Activated T-cell treated with anti-CD3 and anti-CD28 coated beads, Interleukin-2, amount 50 U/mL, for 24 hours (primary cell): ENCODE results near the gene THOC7.

Experiments
- DNase-seq: peaks from one replicate; pipeline ENCODE4 v3.0.0-alpha.2; 2020
- H3K27ac Mint-ChIP-seq: 2 replicates; pipeline ENCODE4 v1.8.0; 2020; ENCODE audit warnings: mild to moderate bottlenecking, mixed read lengths
- H3K27me3 Mint-ChIP-seq: 2 replicates; pipeline ENCODE4 v1.8.0; 2020; ENCODE audit warnings: mixed read lengths
- H3K36me3 Mint-ChIP-seq: 2 replicates; pipeline ENCODE4 v1.8.0; 2020; ENCODE audit warnings: low read depth, mixed read lengths
- H3K4me1 Mint-ChIP-seq: 2 replicates; pipeline ENCODE4 v1.8.0; 2020; ENCODE audit warnings: low read depth, mixed read lengths
- H3K4me3 Mint-ChIP-seq: 2 replicates; pipeline ENCODE4 v1.8.0; 2020; ENCODE audit warnings: mild to moderate bottlenecking, moderate library complexity, mixed read lengths
- H3K9me3 Mint-ChIP-seq: 2 replicates; pipeline ENCODE4 v1.8.0; 2020; ENCODE audit warnings: mixed read lengths

THOC7 gene

DNA sequence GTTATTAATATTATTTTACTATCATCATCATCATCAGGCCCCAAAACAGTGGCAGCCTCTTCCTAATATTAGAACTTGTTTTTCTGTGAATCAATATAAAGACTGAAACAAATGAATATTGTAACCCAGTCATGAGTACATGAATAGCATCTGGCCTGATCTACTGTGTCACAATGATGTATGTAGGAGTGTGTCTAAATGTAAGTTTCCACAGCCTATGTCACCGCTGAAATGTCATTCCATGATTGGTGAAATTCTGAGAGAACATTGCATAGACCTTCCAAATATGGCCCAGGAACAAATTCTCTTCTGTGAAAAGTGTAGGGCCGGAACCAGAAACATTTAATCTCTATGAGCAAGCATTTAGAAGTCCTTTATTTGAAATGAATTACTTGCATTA, 65.1 kb downstream of the THOC7 start:
- Mint-ChIP-seq H3K27ac (no peak overlapping the region), H3K4me1 (no peaks in the 10 kb centered on the region), H3K4me3 (no peak overlapping the region), H3K9me3 (no peaks in the 10 kb centered on the region), H3K36me3 (no peaks in the 10 kb centered on the region), H3K27me3 (no peaks in the 10 kb centered on the region)
- no peak for DNase-seq

DNA sequence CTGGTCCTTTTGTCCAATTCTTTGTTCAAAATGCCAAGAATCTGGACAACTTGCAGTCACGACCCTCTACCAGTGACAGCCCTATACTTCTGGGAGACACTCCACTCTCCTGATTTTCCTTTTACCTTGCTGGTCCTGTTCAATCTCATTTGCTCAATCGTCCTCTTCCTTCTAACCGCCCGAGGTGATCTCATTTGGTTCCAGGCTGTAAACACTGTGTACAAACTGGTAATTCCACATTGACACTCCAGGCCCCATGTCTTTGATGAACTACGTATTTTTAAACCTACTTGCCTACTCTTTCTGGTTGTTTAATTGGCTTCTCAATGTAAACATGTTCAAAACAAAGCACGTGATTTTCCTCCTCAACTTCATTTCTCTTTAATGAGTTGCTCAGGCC, 68.2 kb downstream of the THOC7 start:
- no peak overlapping the region for H3K4me3 Mint-ChIP-seq
- no peaks in the 10 kb centered on the region for H3K36me3 Mint-ChIP-seq
- DNase-seq, result no peak
- H3K27me3 Mint-ChIP-seq, result no peaks in the 10 kb centered on the region
- no peaks in the 10 kb centered on the region for H3K4me1 Mint-ChIP-seq
- no peaks in the 10 kb centered on the region for H3K9me3 Mint-ChIP-seq
- no peak overlapping the region for H3K27ac Mint-ChIP-seq

DNA sequence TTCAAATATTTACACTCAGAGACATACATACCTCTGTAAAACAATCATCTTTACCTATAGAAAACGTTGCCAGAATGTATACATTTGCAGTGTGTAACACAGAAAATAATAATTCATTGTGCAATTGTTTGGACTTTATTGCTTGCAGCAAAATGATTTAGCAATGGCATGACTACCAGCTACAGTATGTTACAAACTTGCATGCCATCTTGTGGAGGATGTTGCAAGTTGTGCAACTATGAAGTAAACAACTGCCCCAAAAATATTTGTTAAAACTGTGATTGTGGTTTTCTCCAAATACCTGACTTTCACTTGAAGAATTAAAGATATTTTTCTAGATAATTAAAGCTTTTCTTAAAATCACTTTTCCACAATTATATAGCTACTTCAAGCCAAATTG, 71.6 kb downstream of the THOC7 start:
- Mint-ChIP-seq H3K9me3 (no peaks in the 10 kb centered on the region), H3K4me1 (no peaks in the 10 kb centered on the region), H3K27ac (no peak overlapping the region), H3K4me3 (no peak overlapping the region), H3K36me3 (no peaks in the 10 kb centered on the region), H3K27me3 (peaks cover 5% of the 10 kb centered on the region)
- no peak for DNase-seq
